ENCODE results near the gene PODNL1.

The PODNL1 gene

GRCh38 chr19:13959141-13959961, 21.1 kb upstream of the PODNL1 start:
- TF ChIP-seq TAF1 (IDR thresholded peaks at IDR 0.05; ENCODE audit: borderline replicate concordance, insufficient read depth, low read length) (no peak), REST (IDR thresholded peaks at IDR 0.05; ENCODE audit: insufficient read depth in 1 of 2, low read depth in 2 of 2, low read length in 2 of 2) (no peak), POLR2AphosphoS5 (IDR thresholded peaks at IDR 0.05; ENCODE audit: low read depth, low read length) (no peak), SIN3A (IDR thresholded peaks at IDR 0.05; ENCODE audit: borderline replicate concordance, insufficient read depth, low read length) (no peak), FOXP2 (optimal IDR thresholded peaks at IDR 0.05; ENCODE audit: borderline replicate concordance, extremely low read depth, extremely low read length, insufficient read depth) (no peak)

GRCh38 chr19:13958043-13958442, 19.8 kb upstream of the PODNL1 start:
- TF ChIP-seq TAF1 (IDR thresholded peaks at IDR 0.05; ENCODE audit: borderline replicate concordance, insufficient read depth, low read length) (no peak), FOXP2 (optimal IDR thresholded peaks at IDR 0.05; ENCODE audit: borderline replicate concordance, extremely low read depth, extremely low read length, insufficient read depth) (no peak), SIN3A (IDR thresholded peaks at IDR 0.05; ENCODE audit: borderline replicate concordance, insufficient read depth, low read length) (no peak), REST (IDR thresholded peaks at IDR 0.05; ENCODE audit: insufficient read depth in 1 of 2, low read depth in 2 of 2, low read length in 2 of 2) (no peak), POLR2AphosphoS5 (IDR thresholded peaks at IDR 0.05; ENCODE audit: low read depth, low read length) (no peak)

- no peak for TF ChIP-seq REST (IDR thresholded peaks at IDR 0.05; ENCODE audit: insufficient read depth in 1 of 2, low read depth in 2 of 2, low read length in 2 of 2)
- TF ChIP-seq POLR2AphosphoS5 (IDR thresholded peaks at IDR 0.05; ENCODE audit: low read depth, low read length), result no peak
- no peak for TF ChIP-seq FOXP2 (optimal IDR thresholded peaks at IDR 0.05; ENCODE audit: borderline replicate concordance, extremely low read depth, extremely low read length, insufficient read depth)
- no peak for TF ChIP-seq TAF1 (IDR thresholded peaks at IDR 0.05; ENCODE audit: borderline replicate concordance, insufficient read depth, low read length)
- TF ChIP-seq SIN3A (IDR thresholded peaks at IDR 0.05; ENCODE audit: borderline replicate concordance, insufficient read depth, low read length), result no peak
Measured at GRCh38 chr19:13957051-13957450, 18.8 kb upstream of the PODNL1 start.

GRCh38 chr19:13956365-13956744, 18.1 kb upstream of the PODNL1 start:
- TF ChIP-seq REST (IDR thresholded peaks at IDR 0.05; ENCODE audit: insufficient read depth in 1 of 2, low read depth in 2 of 2, low read length in 2 of 2) (no peak), SIN3A (IDR thresholded peaks at IDR 0.05; ENCODE audit: borderline replicate concordance, insufficient read depth, low read length) (no peak), POLR2AphosphoS5 (IDR thresholded peaks at IDR 0.05; ENCODE audit: low read depth, low read length) (no peak), TAF1 (IDR thresholded peaks at IDR 0.05; ENCODE audit: borderline replicate concordance, insufficient read depth, low read length) (no peak), FOXP2 (optimal IDR thresholded peaks at IDR 0.05; ENCODE audit: borderline replicate concordance, extremely low read depth, extremely low read length, insufficient read depth) (no peak)
